Measurements from ENCODE around the gene TOE1. TPM values are rescaled to one million over a fixed set of nuclear protein-coding genes. Genes with fewer than 3 reads are reported as not detected.

Gene TOE1
- total RNA-seq, 1 experiment from 2014 or later, result 24.2 TPM

DNA sequence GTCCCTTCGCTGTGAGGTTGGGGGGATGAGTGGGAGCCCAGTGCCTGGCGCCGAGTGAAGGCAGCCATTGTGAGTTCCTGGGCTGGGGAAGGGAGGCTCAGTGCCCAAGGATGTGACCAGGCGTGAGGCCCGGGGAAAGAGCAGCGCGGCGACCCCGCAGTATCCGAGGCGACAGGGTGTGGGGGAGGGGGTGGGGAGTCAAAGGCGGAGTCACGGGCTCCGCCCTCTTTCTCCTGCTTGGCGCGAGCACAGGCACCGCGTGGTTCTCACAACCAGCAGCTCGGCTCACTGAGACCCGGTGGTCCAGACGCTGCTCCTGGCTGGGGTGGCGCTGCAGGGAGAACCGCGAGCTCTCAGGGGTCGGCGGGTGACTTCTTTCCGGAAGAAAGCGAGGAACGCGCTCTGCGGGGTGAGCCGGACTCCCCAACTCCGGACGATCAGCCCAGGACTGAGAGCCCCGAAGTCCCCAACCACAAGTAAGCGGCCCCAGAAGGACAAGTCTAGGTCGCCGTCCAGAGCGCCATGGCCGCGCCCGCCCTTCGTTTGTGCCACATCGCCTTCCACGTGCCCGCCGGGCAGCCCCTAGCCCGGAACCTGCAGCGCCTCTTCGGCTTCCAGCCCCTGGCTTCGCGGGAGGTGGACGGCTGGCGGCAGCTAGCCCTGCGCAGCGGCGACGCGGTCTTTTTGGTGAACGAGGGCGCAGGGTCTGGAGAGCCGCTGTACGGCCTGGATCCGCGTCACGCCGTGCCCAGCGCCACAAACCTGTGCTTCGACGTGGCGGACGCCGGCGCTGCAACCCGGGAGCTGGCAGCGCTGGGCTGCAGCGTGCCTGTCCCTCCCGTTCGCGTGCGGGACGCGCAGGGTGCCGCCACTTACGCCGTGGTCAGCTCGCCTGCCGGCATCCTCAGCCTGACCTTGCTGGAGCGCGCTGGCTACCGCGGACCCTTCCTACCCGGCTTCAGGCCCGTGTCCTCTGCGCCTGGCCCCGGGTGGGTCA lies 13.0 kb upstream of the TOE1 start, which contains the start of gene HPDL:
HPDL (plus strand) TSS at position 269 of the 997 bp plus-strand sequence; CDS start at position 523, 254 bp downstream.
- DNase-seq (ENCODE audit: low spot score), result peak; percentile 74

DNA sequence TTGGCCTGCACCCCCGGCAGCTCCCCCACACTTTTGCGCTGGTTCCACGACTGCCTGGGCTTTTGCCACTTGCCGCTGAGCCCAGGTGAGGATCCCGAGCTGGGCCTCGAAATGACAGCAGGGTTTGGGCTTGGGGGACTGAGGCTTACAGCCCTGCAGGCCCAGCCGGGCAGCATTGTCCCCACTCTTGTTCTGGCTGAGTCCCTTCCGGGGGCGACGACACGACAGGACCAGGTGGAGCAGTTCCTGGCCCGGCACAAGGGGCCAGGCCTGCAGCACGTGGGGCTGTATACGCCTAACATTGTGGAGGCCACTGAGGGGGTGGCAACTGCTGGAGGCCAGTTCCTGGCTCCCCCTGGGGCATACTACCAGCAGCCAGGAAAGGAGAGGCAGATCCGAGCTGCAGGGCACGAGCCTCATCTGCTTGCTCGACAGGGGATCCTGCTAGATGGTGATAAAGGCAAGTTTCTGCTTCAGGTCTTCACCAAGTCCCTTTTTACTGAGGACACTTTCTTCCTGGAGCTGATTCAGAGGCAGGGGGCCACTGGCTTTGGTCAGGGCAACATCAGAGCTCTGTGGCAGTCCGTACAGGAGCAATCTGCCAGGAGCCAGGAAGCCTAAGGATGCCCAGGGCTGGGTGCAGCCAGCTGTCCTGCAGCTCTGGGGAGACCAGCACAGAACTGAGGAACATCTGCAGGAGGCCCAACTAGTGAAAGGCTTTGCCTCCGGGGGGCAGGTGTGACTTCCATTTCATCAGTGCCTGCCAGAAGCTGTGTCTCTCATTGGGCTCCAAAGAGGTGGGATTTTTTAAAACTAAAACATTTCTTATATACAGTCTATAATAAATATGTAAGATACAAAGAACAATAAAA lies 12.1 kb upstream of the TOE1 start:
- DNase-seq (ENCODE audit: low spot score), result peak; percentile 34

DNA sequence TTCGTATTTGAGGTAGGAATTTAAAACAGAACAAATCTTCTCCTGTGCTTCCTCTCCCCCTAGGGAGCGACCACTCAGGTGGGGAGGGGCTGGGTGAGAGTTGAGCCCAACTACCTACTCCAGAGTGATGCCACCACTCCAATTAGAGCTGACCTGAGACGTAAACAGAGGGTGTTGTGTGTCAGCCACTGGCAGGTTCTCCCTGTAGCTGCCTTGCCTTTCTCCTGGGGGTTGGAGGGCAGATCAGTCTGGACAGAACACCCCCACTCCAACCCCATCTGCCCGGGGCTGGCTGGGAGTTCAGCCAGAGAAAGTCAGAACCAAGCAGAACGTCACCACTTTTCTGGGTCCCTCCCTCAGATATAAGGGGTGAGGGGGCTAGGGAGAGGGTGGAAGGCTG lies 11.3 kb upstream of the TOE1 start:
- no peak for DNase-seq (ENCODE audit: low spot score)

DNA sequence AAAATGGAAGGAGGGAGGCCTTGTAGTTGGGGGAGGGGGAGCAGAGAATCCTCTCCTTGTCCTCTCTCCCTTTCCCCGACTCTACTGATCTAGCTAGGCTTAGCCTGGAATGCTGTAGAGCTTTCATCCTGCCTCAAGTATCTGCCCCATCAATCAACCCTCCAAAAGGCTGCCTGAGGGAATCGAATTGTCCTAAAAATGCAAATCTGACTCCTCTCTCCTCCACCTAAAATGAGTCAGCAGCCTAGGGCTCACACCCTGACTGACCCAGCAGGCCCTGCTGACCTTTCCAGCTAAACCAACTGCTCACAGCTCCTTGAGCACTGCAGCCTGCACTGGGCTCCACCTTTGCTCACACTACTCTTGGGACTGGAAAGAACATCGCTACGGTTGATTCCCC lies 10.5 kb upstream of the TOE1 start:
- DNase-seq (ENCODE audit: low spot score), result no peak

DNA sequence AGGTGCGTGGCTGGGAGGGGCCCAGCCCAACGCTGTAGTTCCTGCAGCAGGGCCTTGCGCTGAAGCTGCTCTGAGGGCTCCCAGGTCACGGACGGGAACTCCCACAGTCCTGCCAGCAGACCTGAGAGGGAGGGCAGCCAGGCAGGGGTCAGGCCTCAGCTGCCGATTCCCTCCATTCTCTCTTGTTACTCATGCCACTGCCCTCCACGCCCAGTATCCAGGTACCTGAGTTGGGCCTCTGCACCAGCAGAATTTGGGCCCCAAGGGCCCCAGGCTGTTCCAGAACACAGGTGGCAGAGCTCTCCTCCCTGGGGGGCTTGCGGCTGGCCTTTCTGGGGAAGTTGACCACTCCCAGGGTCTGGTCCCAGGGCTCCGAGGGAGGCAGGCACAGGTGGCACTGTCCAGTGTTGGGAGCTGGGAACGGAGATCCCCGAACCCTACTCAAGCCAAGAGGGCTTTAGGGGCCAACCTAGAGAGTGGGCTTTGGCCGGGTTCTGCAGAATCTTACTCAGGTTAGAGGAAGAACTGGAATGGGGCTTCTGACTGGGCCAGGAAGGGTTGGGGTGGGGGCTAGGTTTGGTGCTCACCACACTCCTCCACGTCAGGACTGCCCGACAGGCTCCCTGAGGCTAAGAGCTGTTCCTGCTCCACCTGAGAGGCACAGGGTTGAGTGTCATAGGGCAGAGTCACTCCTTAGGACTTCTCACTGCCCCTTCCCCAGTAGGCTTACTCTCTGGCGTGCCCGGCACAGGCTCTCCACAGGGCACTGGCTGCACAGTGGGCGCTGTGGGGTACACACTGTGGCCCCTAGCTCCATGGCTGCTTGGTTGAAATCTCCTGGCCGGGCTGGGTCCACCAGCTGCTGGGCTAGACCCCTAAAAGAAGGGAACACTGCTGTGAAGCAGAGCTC lies 8.3 kb upstream of the TOE1 start:
- no peak for DNase-seq (ENCODE audit: low spot score)

DNA sequence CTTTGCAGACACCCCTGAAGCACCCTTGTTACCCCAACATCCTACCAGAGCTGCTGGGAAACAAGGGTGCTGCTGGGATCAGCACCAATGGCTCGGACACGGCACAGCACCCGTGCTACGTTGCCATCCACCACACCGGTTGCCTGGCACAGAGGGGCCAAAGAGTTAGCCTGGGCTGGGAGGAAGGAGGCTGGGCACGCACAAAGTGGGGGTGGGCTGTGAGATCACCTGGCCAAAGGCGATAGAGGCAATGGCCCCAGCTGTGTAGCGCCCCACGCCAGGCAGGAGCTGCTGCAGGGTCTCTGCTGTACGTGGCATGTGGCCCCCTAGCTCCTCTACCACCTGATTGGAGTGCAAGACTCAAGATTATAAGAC lies 7.6 kb upstream of the TOE1 start:
- DNase-seq (ENCODE audit: low spot score), result no peak

DNA sequence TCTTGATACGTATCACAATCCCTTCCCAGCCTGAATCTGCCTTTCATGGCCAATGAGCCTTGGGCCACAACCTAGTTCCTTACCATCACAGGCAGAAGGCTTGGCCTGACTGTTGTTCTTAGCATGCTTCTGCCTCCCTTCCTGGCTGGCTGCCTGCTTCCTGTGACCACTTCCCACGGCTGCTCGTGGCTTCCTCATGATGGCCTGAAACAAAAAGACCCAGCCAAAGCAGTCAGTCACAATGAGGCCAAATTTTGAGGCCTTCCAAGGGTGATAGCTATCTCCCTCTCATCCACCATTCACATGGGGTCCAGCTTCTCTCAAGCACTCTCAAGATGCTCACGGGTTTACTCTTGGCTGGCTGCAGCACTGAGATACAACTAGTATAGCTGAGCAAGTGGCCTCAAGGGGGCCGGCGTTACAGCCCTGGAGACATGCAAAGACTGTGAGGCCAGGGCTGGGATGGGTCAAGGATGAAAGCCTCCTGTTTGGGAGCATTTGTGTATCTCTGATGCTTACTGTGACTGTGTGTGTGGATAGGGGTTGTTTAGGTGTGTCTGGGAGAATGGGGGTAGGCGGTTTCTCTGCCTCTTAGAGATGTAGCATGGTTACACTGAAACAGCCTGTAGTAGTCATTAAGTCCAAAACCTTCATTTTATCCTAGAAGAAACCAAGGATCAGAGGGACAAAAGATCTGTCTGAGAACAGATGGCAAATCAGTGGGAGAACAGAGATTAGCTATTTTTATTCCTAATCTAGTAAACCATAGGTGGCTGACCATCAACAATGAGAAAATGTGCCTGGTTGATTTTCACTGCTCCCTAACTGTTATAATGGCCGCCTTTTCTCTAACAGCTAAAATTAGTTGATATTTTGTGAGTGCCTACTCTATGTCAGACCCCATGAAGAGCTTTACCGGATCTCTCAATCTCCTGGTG lies 5.4 kb upstream of the TOE1 start:
- no peak for DNase-seq (ENCODE audit: low spot score)

DNA sequence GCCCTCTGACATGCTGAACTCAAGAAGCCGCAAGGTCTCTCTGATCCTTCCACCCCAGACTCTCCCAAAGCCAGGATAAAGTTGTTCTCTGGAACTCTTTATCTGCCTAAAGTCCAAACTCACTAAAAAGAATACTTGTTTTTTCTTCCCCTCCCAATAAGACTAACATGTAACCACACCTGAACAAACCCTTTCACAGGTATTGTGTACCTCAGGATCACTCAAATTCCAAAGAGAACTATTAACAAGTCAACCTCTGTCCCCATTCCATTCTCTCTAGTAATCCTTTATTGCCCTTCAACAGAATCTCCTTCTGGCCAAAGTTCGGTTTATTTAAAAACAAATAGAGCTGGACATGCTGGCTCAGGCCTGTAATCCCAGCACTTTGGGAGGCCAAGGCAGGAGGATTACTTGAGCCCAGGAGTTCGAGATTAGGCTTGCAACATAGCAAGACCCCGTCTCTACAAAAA lies 4.1 kb upstream of the TOE1 start:
- peak; percentile 81 for DNase-seq (ENCODE audit: low spot score)

DNA sequence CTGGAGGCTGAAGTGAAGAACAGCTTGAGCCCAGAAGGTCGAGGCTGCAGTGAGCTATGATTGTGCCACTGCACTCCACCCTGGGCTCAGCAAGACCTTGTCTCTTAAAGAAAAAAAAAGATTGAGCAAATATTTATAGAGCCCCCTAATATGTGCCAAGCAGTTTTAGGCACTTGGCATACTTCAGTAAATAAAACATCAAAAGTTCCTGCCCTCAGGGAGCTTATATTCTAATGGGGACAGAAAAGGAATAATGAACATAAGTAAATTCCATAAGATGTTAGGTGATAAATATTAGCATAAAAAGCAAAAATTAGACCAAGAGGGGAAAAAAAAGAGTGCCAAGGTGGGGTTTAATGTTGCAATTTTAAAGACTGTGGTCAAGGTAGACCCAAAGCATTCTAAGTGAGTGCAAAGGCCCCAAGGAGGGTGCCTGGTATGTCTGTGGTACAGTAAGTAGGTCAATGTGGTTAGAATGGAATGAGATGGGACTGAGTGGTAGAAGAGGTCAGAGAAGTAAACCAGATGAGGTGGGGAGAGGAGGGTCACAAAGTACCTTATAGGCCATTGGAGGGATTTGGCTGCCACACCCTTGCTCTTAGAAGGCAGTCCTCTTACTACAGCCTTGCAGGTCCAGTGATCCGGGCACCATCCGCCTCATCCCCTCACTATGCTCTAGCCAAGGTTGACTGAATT lies 2.2 kb upstream of the TOE1 start:
- no peak for DNase-seq (ENCODE audit: low spot score)

DNA sequence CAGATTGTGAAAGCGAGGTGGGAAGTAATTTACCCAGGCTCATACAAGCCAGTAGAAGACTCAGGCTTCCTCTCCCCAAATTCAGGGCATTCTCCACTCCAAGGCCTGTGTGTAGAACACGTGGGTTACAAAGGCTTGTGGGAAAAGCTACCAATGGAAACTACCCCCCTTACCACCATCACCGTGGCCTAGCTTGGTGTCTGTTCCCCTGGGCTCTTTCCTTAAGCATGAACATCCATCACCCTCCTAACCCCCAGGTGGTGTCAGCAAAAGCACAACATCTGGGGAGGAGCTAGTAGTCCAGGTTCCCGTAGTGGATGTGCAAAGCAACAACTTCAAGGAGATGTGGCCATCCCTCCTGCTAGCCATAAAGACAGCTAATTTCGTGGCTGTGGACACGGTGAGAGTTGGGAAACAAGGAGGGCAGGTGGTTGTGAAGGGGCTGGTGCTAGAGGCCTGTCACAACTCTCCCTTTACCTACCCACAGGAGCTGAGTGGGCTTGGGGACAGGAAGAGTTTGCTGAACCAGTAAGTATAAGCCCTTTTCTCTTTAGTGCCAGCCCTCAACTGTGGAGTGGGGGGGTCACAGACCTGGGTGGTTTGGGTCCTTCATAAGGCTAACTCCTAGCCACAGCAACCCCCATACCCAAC lies 971 bp downstream of the TOE1 start:
- DNase-seq (ENCODE audit: low spot score), result no peak

DNA sequence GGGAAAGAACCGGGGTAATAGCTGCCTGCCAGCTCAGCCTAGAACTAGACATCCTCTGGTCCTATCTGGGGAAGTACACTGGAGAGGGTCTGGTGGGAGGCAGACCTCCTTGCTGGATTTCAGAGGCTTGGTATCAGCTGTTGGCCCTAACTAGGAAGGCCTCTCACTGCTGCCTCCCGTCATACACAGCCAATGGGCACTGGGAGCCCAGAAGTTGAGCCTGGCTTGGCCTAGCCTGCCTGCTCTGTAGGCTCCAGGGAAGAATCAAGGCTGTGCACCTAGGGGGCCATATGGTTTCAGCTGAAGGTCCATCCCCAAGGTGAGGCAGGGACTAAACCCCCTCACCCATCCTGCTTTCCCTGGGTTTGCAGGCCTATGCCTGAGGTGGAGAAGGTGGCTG lies 4.5 kb downstream of the TOE1 start:
- DNase-seq (ENCODE audit: low spot score), result no peak

DNA sequence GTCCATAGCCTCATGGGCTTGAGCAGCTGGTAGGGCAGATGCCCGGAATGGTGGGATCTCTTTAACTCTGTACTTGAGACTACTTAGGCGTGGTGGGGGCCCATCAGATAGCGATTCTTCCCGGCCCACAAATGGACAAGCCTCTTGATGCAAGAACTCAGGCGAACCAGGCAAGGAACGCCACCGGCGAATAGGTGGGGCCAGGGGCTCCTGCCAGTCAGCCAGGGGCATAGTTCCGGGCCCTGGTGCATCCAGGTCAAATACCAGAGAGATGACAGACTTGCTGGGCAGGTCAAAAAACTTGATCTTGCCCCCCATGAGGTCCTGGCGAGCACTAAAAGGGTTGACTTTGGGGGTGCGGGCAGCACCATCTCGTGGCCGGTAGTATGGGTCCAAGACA lies 5.0 kb downstream of the TOE1 start:
- DNase-seq (ENCODE audit: low spot score), result no peak

DNA sequence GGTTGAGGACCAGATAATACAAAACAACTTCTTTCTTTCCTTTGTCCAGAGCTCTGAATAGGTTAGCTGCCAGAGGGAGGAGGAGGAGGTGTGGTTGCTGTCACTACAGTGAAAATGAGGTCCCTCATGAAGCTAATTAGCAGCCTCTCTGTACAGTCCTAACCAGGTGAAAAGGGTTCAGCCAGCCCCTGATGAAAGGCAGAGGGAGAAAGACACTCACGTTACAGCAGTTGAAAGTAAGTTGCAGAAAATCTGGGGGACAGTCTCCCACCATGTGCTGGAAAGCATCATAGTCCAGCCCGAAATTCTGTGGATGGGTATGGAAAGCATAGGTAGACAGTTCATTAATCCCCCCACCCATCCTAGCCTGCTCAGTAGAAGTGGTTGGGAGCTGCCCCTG lies 6.5 kb downstream of the TOE1 start:
- DNase-seq (ENCODE audit: low spot score), result no peak

DNA sequence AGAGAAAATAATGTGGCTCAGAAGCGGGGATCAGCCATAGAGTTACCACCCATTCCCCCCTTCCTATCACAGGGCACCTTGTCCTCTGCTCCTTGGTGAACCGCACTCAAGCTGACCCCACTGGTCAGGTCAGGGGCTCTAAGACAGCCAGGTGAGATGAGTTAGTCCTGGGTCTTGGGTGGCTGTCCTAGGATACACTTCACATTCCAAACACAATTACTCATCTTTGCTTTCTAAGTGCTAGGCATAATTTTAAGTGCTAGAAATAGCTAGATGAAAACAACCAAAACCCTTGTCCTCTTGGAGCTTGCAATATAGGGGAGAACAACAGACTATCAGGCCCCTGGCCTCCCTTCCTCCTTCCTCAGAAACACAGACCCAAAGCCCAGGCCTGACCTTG lies 8.1 kb downstream of the TOE1 start:
- DNase-seq (ENCODE audit: low spot score), result no peak

DNA sequence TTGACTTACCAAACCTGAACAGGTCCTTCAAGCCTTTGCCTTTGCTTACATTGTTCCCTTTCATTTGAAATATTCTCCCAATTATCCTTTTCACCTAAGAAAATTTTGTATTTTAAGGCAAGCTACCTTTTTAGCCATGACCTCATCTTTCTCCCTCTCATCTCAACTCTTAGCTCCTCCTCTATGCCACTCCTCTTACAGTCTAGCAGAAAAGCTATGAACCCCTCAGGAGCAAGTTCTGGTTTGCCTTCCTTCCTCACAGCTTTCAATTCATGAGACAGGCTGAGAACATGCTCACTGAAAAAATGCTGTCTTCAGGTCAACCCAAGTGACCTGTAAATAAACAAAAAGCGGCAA lies 8.6 kb downstream of the TOE1 start:
- no peak for DNase-seq (ENCODE audit: low spot score)

DNA sequence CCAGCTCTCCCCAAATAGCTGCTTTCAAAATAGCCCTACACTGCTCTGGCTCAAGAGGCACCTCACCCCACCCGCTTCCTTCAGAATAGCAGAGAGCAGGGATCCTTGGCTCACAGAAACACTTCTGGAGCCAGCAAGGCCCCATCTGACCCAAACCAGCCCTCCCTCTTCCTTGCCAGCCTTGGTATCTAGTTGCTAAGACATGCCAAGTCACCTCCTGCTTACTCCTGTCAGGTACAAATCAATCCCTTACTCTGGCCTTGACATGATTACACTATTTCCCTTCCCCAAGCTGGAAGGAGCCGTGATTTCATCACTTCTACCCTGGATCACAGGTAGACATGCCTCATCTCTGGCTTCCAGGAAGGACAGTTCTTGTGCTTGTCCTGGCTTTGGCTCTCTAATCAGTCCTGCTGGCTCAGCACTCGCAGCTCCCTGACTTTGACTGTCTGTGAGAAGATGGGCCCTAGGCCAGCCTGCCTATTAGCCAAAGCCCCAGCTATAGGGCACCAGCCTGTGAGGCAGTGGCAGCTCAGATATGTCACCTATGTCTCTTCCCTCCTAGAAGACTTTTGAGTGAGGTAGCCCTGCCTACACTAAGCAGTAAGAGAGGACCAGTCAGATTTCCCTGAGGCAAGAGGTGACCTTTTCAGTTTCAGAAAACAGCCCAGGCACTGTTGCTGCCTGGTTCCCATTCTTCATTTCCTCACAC lies 9.2 kb downstream of the TOE1 start:
- DNase-seq (ENCODE audit: low spot score), result no peak

DNA sequence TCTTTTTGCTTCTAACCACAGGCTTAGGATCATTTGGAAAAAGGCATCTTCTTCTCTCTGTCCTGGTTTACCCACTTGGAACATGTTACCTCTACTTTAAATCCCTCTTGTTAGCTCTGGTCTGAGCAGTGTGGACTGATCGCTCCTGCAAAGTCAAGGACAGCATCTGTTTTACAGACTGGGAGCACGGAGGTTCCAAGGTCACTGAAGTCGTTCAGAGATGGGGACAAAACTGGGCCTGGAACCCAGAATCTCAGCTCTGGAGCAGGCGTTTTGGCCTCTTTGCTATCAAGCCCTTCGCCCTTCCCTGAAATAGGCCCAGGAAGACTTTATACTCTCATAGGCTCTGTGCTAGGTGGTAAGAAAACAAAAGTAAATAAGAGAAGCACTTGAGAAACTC lies 11.5 kb downstream of the TOE1 start:
- DNase-seq (ENCODE audit: low spot score), result no peak

DNA sequence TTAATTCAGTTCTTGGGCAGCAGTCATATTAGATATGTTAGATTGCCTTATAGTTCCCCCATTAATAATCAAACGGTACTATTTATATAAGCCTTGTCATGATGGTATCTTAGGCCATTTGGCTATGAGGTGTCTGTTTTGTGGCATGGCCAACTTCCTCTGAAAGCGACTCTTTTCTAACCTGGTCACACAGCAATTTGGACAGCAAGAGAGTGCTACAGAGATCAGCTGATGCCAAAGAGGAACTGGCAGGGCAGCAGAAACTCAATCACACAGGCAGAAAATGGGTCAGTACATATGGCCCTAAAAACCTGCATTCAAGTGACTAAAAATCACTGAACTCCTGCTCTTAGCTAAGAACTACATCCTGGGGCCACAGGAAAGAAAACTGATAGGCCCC lies 13.7 kb downstream of the TOE1 start:
- no peak for DNase-seq (ENCODE audit: low spot score)

All from HT-29 (cell line).